Prostate gland (tissue), 2 donors: ENCODE results near the gene SLC16A11.

Experiments
- CTCF ChIP-seq, 4 experiments: fragments of 200-600 bp in 2 of 4; fragments of 450-650 bp in 2 of 4; sonication (generic) in 2 of 4; IDR thresholded peaks; 1 replicate in 3 of 4; 2 replicates in 1 of 4; pipeline ENCODE4 v1.5.1; 2016 to 2019; ENCODE audit warnings: antibody characterized with exemption in 4 of 4, mild to moderate bottlenecking in 2 of 4, moderate library complexity in 2 of 4
- POLR2AphosphoS5 ChIP-seq: sonication (generic); formaldehyde crosslinking; IDR thresholded peaks from one replicate; pipeline ENCODE4 v1.6.1; 2017; ENCODE audit warnings: antibody characterized with exemption

DNA sequence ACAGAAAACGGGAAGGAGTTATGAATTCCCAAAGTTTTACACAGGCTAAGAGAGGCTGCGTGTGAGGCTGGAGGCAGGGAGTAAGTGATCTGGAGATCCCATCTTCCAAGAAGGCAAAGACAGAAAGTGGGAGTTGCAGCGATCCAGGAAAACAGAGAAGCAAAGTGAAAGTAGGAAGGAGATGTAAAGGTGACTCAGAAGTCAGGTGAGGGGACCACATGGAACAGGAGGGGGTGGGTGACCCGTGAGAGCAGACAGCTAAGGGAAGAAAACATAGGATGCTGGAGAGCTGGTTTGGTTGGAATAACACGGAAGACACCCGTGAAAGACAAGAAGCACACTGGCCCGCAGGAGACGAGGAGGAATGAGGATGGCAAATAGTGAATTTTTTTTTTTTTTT is 46.7 kb downstream of the SLC16A11 start:
- TF ChIP-seq POLR2AphosphoS5 (no peak), CTCF (IDR thresholded peaks at IDR 0.05) (no peak)
